Calu3 (cell line): ENCODE data around the gene THEM5. TPM values are rescaled to one million over a fixed set of nuclear protein-coding genes. Genes with fewer than 3 reads are reported as not detected.

Source experiments
- BruUV-seq: library from RNA; stranded (reverse); fragments of 400-500 nt; replicated peaks from 2 replicates; lab custom pipeline; 2021; lab: Mats Ljungman, UMichigan
- CTCF ChIA-PET: fragments of 300-600 bp; sonication (Branson Sonifier 250); formaldehyde crosslinking; loops from one replicate; lab custom pipeline; 2022; ENCODE audit warnings: antibody characterized with exemption; lab: Charles Lee
- DNase-seq: peaks from one replicate; pipeline ENCODE4 v3.0.0; 2022
- H3K27ac Mint-ChIP-seq: one replicate; pipeline ENCODE4 v1.8.0; 2022; ENCODE audit warnings: mixed read lengths; ENCODE audit not compliant: unreplicated experiment
- H3K27me3 Mint-ChIP-seq: one replicate; pipeline ENCODE4 v1.8.0; 2022; ENCODE audit warnings: mixed read lengths; ENCODE audit not compliant: unreplicated experiment
- H3K36me3 Mint-ChIP-seq: one replicate; pipeline ENCODE4 v1.8.0; 2022; ENCODE audit warnings: mild to moderate bottlenecking, moderate library complexity, mixed read lengths; ENCODE audit not compliant: insufficient read depth, unreplicated experiment
- H3K4me1 Mint-ChIP-seq: one replicate; pipeline ENCODE4 v1.8.0; 2022; ENCODE audit warnings: mild to moderate bottlenecking, low read depth, mixed read lengths; ENCODE audit not compliant: unreplicated experiment
- H3K4me3 Mint-ChIP-seq: one replicate; pipeline ENCODE4 v1.8.0; 2022; ENCODE audit warnings: mild to moderate bottlenecking, low read depth, moderate library complexity, mixed read lengths; ENCODE audit not compliant: unreplicated experiment
- H3K9me3 Mint-ChIP-seq: one replicate; pipeline ENCODE4 v1.8.0; 2022; ENCODE audit warnings: low read depth, mixed read lengths; ENCODE audit not compliant: unreplicated experiment
- CTCF ChIP-seq: fragments of 200-600 bp; IDR thresholded peaks from one replicate; pipeline ENCODE4 v1.8.0; 2022; ENCODE audit warnings: antibody characterized with exemption; ENCODE audit not compliant: unreplicated experiment
- intact Hi-C: fragments of 100-400 bp; cut with micrococcal nuclease; formaldehyde crosslinking; loops from one replicate; pipeline ENCODE4 v1.10.0; 2022; ENCODE audit not compliant: unreplicated experiment
- total RNA-seq: library from RNA; stranded (reverse); gene quantifications from 2 replicates; pipeline ENCODE4 v1.2.3, GENCODE V29; 2022

THEM5 gene
- total RNA-seq, 1 experiment from 2014 or later, result not detected

GRCh38 chr1:151838222-151839081, 15.1 kb downstream of the THEM5 start:
- CTCF ChIA-PET, result interaction anchor here (1.4 to 2.5 kb wide), 2 partner anchors 47 to 160 kb away, joined by 3 to 7 read pairs; no protein-coding TSS in a partner anchor
- no TSS peak for BruUV-seq
- TF ChIP-seq CTCF, result no peak
- Mint-ChIP-seq H3K9me3 (no peaks in the 10 kb centered on the region), H3K4me3 (peak overlapping the region; percentile 91), H3K27me3 (no peaks in the 10 kb centered on the region), H3K4me1 (peaks cover 54% of the 10 kb centered on the region), H3K36me3 (peaks cover 34% of the 10 kb centered on the region), H3K27ac (peak overlapping the region; percentile 98)
- no peak for DNase-seq
- intact Hi-C loops, result loop anchor here (5.0 to 10.0 kb wide), 3 partner anchors 221 to 644 kb away; partner anchors contain the start of genes PIP5K1A and VPS72

GRCh38 chr1:151837884-151838221, 15.7 kb downstream of the THEM5 start:
- no peak for DNase-seq
- Mint-ChIP-seq H3K36me3 (peaks cover 34% of the 10 kb centered on the region), H3K27me3 (no peaks in the 10 kb centered on the region), H3K4me3 (no peak overlapping the region), H3K27ac (peak overlapping the region; percentile 78), H3K9me3 (no peaks in the 10 kb centered on the region), H3K4me1 (peaks cover 60% of the 10 kb centered on the region)
- BruUV-seq, result no TSS peak
- intact Hi-C loops, result loop anchor here (2.0 to 10.0 kb wide), 6 partner anchors 47 to 643 kb away; partner anchors contain the start of genes PIP5K1A, TDRKH, TUFT1 and VPS72
- CTCF ChIA-PET, result no interaction called here
- TF ChIP-seq CTCF, result no peak

- H3K27ac Mint-ChIP-seq, result peak overlapping the region; percentile 78
- H3K4me1 Mint-ChIP-seq, result peaks cover 67% of the 10 kb centered on the region
- no peaks in the 10 kb centered on the region for H3K9me3 Mint-ChIP-seq
- H3K27me3 Mint-ChIP-seq, result no peaks in the 10 kb centered on the region
- DNase-seq, result no peak
- BruUV-seq, result no TSS peak
- intact Hi-C loops, result loop anchor here (2.0 to 10.0 kb wide), 6 partner anchors 46 to 642 kb away; partner anchors contain the start of genes PIP5K1A, TDRKH, TUFT1 and VPS72
- CTCF ChIA-PET, result interaction anchor here (0.6 to 1.7 kb wide), 17 partner anchors 9 to 526 kb away, joined by 3 to 12 read pairs (median 4); partner anchors contain the start of genes MRPL9 and TUFT1
- no peak overlapping the region for H3K4me3 Mint-ChIP-seq
- peaks cover 34% of the 10 kb centered on the region for H3K36me3 Mint-ChIP-seq
- no peak for TF ChIP-seq CTCF
Measured at GRCh38 chr1:151837197-151837596, 16.3 kb downstream of the THEM5 start.

- DNase-seq, result no peak
- no peaks in the 10 kb centered on the region for H3K27me3 Mint-ChIP-seq
- CTCF ChIA-PET, result interaction anchor here (0.7 to 1.7 kb wide), 6 partner anchors 11 to 250 kb away, joined by 3 to 12 read pairs (median 6); no protein-coding TSS in a partner anchor
- no TSS peak for BruUV-seq
- intact Hi-C loops, result loop anchor here (5.0 to 10.0 kb wide), 3 partner anchors 218 to 641 kb away; partner anchors contain the start of genes PIP5K1A and VPS72
- H3K27ac Mint-ChIP-seq, result peak overlapping the region; percentile 8
- no peak for TF ChIP-seq CTCF
- H3K4me3 Mint-ChIP-seq, result no peak overlapping the region
- H3K36me3 Mint-ChIP-seq, result peaks cover 32% of the 10 kb centered on the region
- H3K4me1 Mint-ChIP-seq, result peaks cover 67% of the 10 kb centered on the region
- H3K9me3 Mint-ChIP-seq, result no peaks in the 10 kb centered on the region
Measured at GRCh38 chr1:151835596-151835995, 17.9 kb downstream of the THEM5 start.
